Measurements from ENCODE around the gene IGF2R.

Gene IGF2R

GRCh38 chr6:160028487-160029275 is 59.8 kb downstream of the IGF2R start:
- DNase-seq, result no peak

GRCh38 chr6:160029525-160029924 is 60.6 kb downstream of the IGF2R start:
- DNase-seq, result no peak

GRCh38 chr6:160030103-160030502 is 61.2 kb downstream of the IGF2R start:
- DNase-seq, result no peak

GRCh38 chr6:160031442-160031841 is 62.6 kb downstream of the IGF2R start:
- no peak for DNase-seq

- DNase-seq, result no peak
These were observed 63.0 kb downstream of the IGF2R start for GRCh38 chr6:160031871-160032270.

GRCh38 chr6:160032538-160032937 is 63.7 kb downstream of the IGF2R start:
- DNase-seq, result no peak

- no peak for DNase-seq
These were observed 65.4 kb downstream of the IGF2R start for GRCh38 chr6:160034036-160034930.

- no peak for DNase-seq
These were observed 66.4 kb downstream of the IGF2R start for GRCh38 chr6:160035241-160035640.

- no peak for DNase-seq
These were observed 66.9 kb downstream of the IGF2R start for GRCh38 chr6:160035693-160036330.

GRCh38 chr6:160036331-160036695 is 67.4 kb downstream of the IGF2R start:
- no peak for DNase-seq

- DNase-seq, result no peak
These were observed 67.9 kb downstream of the IGF2R start for GRCh38 chr6:160036790-160037206.

GRCh38 chr6:160038479-160038878 is 69.6 kb downstream of the IGF2R start:
- DNase-seq, result no peak

- DNase-seq, result no peak
These were observed 70.6 kb downstream of the IGF2R start for GRCh38 chr6:160039441-160039840.

GRCh38 chr6:160040055-160040454 is 71.2 kb downstream of the IGF2R start:
- DNase-seq, result no peak

GRCh38 chr6:160040527-160041264 is 71.8 kb downstream of the IGF2R start:
- DNase-seq, result no peak

- DNase-seq, result no peak
These were observed 72.7 kb downstream of the IGF2R start for GRCh38 chr6:160041608-160042007.

GRCh38 chr6:160042014-160042773 is 73.3 kb downstream of the IGF2R start:
- DNase-seq, result no peak

- DNase-seq, result no peak
These were observed 74.0 kb downstream of the IGF2R start for GRCh38 chr6:160042788-160043301.

GRCh38 chr6:160043784-160044183 is 74.9 kb downstream of the IGF2R start:
- DNase-seq, result no peak

- no peak for DNase-seq
These were observed 75.8 kb downstream of the IGF2R start for GRCh38 chr6:160044687-160045086.

- DNase-seq, result no peak
These were observed 79.6 kb downstream of the IGF2R start for GRCh38 chr6:160048471-160048870.

GRCh38 chr6:160049346-160049745 is 80.5 kb downstream of the IGF2R start:
- no peak for DNase-seq

All from stimulated activated CD4-positive, alpha-beta T cell treated with anti-CD3 and anti-CD28 coated beads, Interleukin-15, amount 100 ng/mL, for 24 hours (primary cell).